DMS153 (cell line): ENCODE results near the gene EXD3.

Source experiments
- DNase-seq: peaks from one replicate; lab custom pipeline; 2025; lab: John Stamatoyannopoulos, UW

Gene EXD3

GRCh38 chr9:137306066-137306849 lies 116.7 kb downstream of the EXD3 start:
- DNase-seq = no peak

DNA sequence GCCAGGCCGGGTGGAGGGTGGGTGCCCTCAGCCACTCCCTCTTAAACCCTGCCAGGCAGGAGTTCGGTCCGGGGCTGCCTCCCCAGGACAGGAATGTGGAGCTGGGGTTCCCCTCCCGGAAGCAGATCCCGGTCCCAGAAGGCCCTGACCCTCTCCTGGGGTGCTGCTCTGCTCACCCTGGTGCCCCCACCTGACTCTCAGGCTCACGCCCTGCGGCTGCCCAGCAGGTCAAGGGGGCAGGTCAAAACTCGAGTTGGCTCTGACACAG lies 117.2 kb downstream of the EXD3 start:
- no peak for DNase-seq

GRCh38 chr9:137305060-137305797 lies 117.7 kb downstream of the EXD3 start:
- peak; percentile 77 for DNase-seq

GRCh38 chr9:137304383-137305059 lies 118.4 kb downstream of the EXD3 start:
- DNase-seq = peak; percentile 11

DNA sequence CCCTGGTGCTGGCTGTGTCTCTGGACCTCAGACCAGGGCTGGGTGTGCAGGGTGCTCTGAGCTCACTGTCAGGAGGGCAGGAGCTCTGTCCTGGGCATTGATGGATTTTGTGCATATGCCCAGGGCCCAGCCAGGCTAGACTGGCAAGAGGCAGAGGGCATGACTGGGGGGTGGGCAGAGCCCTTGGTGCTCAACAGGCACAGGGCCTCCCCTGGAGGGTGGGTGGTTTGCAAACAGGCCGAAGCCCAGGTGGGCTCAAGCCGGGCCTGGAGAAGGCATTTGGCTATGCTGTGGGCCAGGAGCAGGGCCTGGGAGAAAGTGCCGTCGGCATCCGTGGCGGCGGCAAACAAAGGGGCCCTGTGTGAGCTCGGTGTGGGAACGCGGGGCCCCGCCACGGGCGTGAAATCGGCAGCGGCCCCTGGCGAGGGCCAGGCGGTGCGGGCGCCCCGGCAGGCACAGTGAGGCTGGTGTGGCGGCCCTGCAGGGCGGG lies 119.0 kb downstream of the EXD3 start:
- DNase-seq = no peak

GRCh38 chr9:137303151-137303892 lies 119.6 kb downstream of the EXD3 start:
- no peak for DNase-seq

DNA sequence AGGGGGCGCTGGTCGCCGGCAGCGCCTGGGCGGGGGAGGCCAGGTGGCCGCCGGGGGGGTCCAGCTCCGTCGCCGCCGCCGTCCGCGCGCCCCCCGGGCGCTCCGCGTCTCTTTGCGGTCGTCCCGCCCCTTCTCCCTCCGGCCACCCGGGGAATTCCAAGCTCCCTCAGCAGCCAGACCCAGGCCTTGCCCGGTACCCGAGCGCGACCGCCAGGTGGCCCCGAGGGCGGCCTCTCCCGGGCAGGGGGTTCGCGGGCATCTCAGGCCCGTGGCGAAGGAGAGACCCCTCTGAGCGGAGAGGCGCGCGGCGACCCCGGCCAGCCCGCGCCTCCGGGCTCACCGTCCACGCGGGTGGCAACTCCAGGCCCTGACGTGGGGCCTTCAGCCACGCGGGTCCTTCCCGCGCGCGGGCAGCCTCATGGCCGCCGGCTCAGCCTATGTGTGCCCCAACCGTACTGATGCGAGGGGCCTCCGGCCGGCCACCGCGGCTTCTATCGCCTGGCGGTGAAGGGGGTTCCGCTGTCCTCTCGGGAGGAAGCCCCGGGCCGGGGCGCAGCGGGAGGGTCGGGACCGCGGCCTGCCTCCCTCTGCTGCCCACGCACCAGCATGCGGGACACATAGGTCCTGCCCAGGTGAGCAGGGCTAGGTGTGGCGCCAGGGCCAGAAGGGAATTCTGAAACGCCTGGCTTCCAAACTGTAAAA lies 120.4 kb downstream of the EXD3 start:
- DNase-seq = peak; percentile 74

GRCh38 chr9:137302118-137302448 lies 120.9 kb downstream of the EXD3 start, which contains the start of gene NRARP:
NRARP (minus strand) TSS chr9:137302271; CDS start chr9:137301928, 343 bp downstream.
- DNase-seq = peak; percentile 75

GRCh38 chr9:137301081-137301947 lies 121.6 kb downstream of the EXD3 start:
- DNase-seq = peak; percentile 30

DNA sequence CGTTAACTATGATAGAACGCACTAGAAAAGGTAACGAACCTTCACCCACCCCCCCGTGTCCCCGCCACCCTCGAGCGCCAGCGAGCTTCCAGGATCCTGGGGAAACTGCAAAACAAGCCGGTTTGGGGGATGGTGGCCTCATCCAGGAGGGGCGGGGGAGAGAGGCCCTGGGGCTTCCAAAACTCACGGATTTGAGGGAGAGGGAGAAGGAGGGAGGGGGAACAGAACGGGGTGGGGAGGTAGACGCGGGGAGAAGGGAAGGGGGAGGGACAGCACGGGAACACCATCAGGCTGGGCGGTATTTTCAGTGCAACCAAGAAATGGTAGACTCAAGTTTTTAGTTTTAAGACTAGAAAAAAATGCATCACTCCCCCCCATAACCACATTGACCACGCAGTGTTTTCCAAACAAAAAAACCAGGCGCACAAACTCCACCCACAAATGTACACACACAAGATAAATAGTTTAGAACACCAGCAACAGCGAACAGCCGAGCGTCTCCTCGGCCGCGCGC lies 122.3 kb downstream of the EXD3 start:
- DNase-seq = no peak

DNA sequence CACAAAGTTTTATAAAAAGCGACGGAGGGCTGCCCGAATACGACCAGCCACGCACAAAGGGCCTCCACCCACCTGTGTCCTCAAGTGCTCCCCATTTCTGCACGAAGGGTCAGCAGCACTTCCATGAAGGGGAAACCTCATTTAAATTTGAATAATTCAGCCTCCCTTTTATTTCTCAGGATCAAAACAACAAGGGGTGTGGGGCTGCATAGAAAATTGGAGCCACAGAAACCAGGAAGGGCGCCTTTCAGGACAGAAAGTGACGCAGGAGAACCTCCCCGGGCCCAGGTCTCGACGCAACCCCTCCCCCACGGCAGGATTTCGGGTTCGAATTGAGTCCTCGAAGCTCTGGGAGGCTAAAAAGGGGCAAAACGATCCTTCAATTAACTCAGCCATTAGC lies 123.0 kb downstream of the EXD3 start:
- peak; percentile 12 for DNase-seq

GRCh38 chr9:137299203-137299565 lies 123.8 kb downstream of the EXD3 start:
- no peak for DNase-seq

GRCh38 chr9:137298401-137299202 lies 124.4 kb downstream of the EXD3 start:
- no peak for DNase-seq

DNA sequence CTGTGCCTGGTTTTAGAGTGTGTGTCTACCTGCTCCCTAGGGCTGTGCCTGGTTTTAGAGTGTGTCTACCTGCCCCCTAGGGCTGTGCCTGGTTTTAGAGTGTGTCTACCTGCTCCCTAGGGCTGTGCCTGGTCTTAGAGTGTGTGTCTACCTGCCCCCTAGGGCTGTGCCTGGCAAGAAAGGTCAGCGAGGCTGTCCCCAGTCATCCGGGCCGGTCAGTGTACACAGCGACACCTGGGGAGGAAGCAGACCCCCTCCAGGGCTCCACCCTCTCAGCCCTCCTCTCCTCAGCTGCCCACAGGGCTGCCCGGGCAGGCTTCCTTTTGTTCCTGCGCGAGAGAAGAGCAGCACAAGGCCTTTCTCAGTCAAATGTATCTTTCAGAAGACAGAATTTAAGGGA lies 125.0 kb downstream of the EXD3 start:
- DNase-seq = no peak

DNA sequence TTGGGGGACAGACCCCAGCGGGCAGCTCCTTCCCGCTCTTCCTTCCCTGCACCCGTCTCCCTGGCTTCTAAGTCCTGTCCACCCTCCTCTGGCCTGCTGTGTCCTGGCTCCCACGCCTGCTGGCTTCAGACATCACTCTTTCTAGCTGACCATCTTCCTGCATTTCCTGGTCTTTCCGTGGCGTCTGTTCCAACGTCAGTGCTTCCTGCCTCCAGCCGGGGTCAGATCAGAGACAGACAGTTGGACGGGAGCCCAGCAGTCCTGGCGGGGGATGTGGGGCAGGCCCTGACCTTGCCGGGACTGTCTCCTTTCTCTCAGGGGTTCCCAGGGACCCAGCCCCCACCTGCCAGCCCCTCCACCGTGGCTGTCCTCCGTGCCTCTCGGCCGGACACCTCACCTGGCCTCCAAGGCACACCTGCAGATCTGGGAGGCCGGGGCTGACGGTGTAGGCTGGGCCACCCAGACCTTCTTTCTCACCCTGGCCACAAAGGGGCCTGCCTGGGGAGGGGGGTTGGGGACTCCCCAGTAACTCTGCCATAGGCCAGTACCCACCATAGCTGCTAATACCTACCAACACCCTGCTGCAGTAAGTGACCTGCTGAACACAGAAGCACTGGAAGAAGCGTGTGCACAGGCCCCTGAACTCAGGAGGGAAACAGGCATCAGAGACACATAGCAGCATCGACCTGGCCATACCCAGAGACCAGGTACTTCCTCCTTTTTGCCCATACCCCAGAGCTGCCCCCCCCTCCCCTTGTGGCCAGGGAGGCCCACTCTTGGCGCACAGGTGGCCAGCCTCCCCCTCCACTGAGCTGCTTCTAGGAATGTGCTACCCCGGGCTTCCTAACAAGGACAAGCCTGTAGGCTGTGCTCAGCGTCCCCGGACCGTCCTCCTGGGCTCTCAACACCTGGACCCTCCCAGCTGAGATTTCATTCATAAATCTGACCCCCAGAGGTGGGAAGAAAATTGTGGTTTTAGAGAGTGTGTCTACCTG lies 126.0 kb downstream of the EXD3 start:
- DNase-seq = no peak

DNA sequence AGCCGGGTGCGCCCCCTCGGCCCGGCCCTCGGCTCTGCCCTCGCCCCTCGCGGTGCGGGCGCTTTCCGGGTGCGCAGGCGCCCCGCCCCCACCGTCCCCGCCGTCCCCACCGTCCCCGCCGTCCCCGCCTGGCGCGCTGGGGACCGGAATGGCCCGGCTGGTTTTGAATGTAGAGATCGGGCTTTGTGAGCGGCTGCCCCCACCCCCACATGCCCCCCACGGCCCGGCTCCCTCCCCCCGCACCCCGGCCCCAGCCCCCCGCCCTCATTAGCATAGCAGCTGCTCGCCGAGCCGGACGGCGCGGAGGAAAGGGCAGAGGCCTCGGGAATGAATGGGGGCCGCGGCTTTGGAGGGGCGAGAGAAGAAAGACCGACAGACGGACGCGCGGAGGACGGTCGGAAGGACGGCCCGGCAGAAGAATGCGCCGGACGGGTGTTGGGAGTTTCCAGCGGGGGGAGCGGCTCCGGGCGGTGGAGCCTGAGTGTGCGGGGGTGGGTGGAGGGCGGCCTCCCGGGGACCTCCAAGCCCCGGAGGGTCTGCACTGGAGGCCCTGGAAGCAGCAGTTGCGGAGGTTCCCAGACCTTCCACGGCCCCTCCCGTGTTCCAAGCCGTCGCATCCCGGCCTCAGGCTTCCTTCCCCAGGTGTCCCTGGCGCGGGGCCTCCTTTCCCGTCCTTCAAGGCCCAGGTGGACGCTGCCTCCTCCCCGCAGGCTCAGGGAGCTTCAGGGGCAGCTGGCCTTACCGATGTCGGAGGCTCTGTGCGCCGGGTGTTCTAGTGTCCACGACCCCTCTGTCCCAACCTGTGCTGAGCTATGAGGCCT lies 126.9 kb downstream of the EXD3 start:
- DNase-seq = no peak

- DNase-seq = no peak
Measured at GRCh38 chr9:137295238-137295811, 127.6 kb downstream of the EXD3 start.
